ENCODE measurements around the gene CUEDC2.

The CUEDC2 gene

GRCh38 chr10:102467971-102468438 is 35.6 kb upstream of the CUEDC2 start:
- H2AK5ac ChIP-seq (ENCODE audit: low read length): no peak overlapping the region
- no peak overlapping the region for H3K14ac ChIP-seq (ENCODE audit: low read length)

GRCh38 chr10:102467318-102467717 is 34.9 kb upstream of the CUEDC2 start:
- H3K27ac ChIP-seq (ENCODE audit: low read depth, low read length): no peak overlapping the region
- no peak overlapping the region for H3K4me3 ChIP-seq (ENCODE audit: low read depth, low read length)
- no peaks in the 10 kb centered on the region for H3K79me1 ChIP-seq (ENCODE audit: low read length)
- no peak overlapping the region for H3K18ac ChIP-seq (ENCODE audit: low read length)
- H3K27me3 ChIP-seq (ENCODE audit: insufficient read depth, low read length): no peaks in the 10 kb centered on the region
- no peak overlapping the region for H4K8ac ChIP-seq (ENCODE audit: low read depth, low read length)
- no peak overlapping the region for H3K4me2 ChIP-seq (ENCODE audit: low read length)
- WGBS (ENCODE audit: extremely low coverage, insufficient coverage, insufficient read length): no CpG with 5 or more reads among the region's 6 CpGs
- no peak overlapping the region for H3K14ac ChIP-seq (ENCODE audit: low read length)
- H4K12ac ChIP-seq (ENCODE audit: low read depth, low read length): no peak overlapping the region
- H3K9ac ChIP-seq (ENCODE audit: low read length): no peak overlapping the region
- H3K9me3 ChIP-seq (ENCODE audit: insufficient read depth, low read depth, low read length): no peaks in the 10 kb centered on the region
- no peaks in the 10 kb centered on the region for H3K79me2 ChIP-seq (ENCODE audit: control insufficient read depth, insufficient read depth, low read length, poor library complexity)
- no peak overlapping the region for H2AK5ac ChIP-seq (ENCODE audit: low read length)
- H4K91ac ChIP-seq (ENCODE audit: low read depth, low read length): no peak overlapping the region
- H3K4me1 ChIP-seq (ENCODE audit: control insufficient read depth in 1 of 2, insufficient read depth in 2 of 2, low read length in 2 of 2): peaks cover 0 to 5% of the 10 kb centered on the region in 2 experiments
- DNase-seq: no peak
- H3K4ac ChIP-seq (ENCODE audit: low read depth, low read length): no peak overlapping the region
- H3K36me3 ChIP-seq (ENCODE audit: control insufficient read depth in 1 of 2, insufficient read depth in 2 of 2, low read length in 2 of 2): peaks cover 2 to 7% of the 10 kb centered on the region in 2 experiments
- no peak overlapping the region for H2BK120ac ChIP-seq (ENCODE audit: insufficient read depth, low read length, poor library complexity)
- no peak overlapping the region for H2BK5ac ChIP-seq (ENCODE audit: low read depth, low read length, poor library complexity)
- no peak overlapping the region for H2BK12ac ChIP-seq (ENCODE audit: low read length)
- H3K23ac ChIP-seq (ENCODE audit: low read length): no peak overlapping the region
- H2AFZ ChIP-seq (ENCODE audit: insufficient read depth, low read length, poor library complexity): no peak overlapping the region

More at GRCh38 chr10:102467971-102468438, 35.6 kb upstream of the CUEDC2 start:
- Histone ChIP-seq H2AFZ (ENCODE audit: insufficient read depth, low read length, poor library complexity) (no peak overlapping the region), H4K12ac (ENCODE audit: low read depth, low read length) (no peak overlapping the region), H3K4ac (ENCODE audit: low read depth, low read length) (no peak overlapping the region), H3K9me3 (ENCODE audit: insufficient read depth, low read depth, low read length) (no peaks in the 10 kb centered on the region), H3K9ac (ENCODE audit: low read length) (no peak overlapping the region), H2BK12ac (ENCODE audit: low read length) (no peak overlapping the region), H3K36me3 (ENCODE audit: control insufficient read depth in 1 of 2, insufficient read depth in 2 of 2, low read length in 2 of 2) (peaks cover 2 to 7% of the 10 kb centered on the region in 2 experiments), H3K4me3 (ENCODE audit: low read depth, low read length) (no peak overlapping the region), H3K4me2 (ENCODE audit: low read length) (no peak overlapping the region), H4K8ac (ENCODE audit: low read depth, low read length) (no peak overlapping the region), H3K18ac (ENCODE audit: low read length) (no peak overlapping the region), H3K79me1 (ENCODE audit: low read length) (no peaks in the 10 kb centered on the region), H3K27ac (ENCODE audit: low read depth, low read length) (no peak overlapping the region), H4K91ac (ENCODE audit: low read depth, low read length) (no peak overlapping the region), H3K4me1 (ENCODE audit: control insufficient read depth in 1 of 2, insufficient read depth in 2 of 2, low read length in 2 of 2) (peaks cover 0 to 5% of the 10 kb centered on the region in 2 experiments), H3K79me2 (ENCODE audit: control insufficient read depth, insufficient read depth, low read length, poor library complexity) (no peaks in the 10 kb centered on the region), H2BK120ac (ENCODE audit: insufficient read depth, low read length, poor library complexity) (no peak overlapping the region), H3K23ac (ENCODE audit: low read length) (no peak overlapping the region), H2BK5ac (ENCODE audit: low read depth, low read length, poor library complexity) (no peak overlapping the region), H3K27me3 (ENCODE audit: insufficient read depth, low read length) (no peaks in the 10 kb centered on the region)
- DNase-seq: no peak
- no CpG with 5 or more reads among the region's 6 CpGs for WGBS (ENCODE audit: extremely low coverage, insufficient coverage, insufficient read length)

DNA sequence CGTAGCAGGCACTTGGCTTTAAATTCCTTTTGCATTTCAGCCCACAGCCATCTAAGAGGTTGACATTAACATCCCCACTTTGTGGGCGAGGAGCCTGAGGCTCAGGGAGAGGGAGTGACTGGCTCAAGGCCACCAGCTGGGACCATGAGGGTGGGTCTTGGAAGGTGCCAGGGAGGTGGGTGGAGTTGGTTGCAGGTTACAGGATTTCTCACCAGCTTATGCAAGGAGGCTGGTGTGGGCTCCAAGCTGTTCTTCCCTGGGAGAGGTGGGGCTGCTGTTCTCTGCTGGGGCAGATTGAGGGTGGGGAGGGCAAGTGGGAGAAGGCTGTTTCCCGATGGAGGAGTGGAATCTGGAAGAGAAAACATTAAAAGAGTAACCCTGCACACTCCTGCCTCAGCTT is 33.1 kb upstream of the CUEDC2 start:
- no peak overlapping the region for H4K91ac ChIP-seq (ENCODE audit: low read depth, low read length)
- no peak overlapping the region for H3K4ac ChIP-seq (ENCODE audit: low read depth, low read length)
- H4K12ac ChIP-seq (ENCODE audit: low read depth, low read length): no peak overlapping the region
- WGBS (ENCODE audit: extremely low coverage, insufficient coverage, insufficient read length): no CpG with 5 or more reads among the region's 3 CpGs
- H3K18ac ChIP-seq (ENCODE audit: low read length): no peak overlapping the region
- no peak for DNase-seq
- H2BK120ac ChIP-seq (ENCODE audit: insufficient read depth, low read length, poor library complexity): no peak overlapping the region
- H2AK5ac ChIP-seq (ENCODE audit: low read length): no peak overlapping the region
- H3K27me3 ChIP-seq (ENCODE audit: insufficient read depth, low read length): no peaks in the 10 kb centered on the region
- H4K8ac ChIP-seq (ENCODE audit: low read depth, low read length): no peak overlapping the region
- no peak overlapping the region for H3K9ac ChIP-seq (ENCODE audit: low read length)
- no peak overlapping the region for H3K4me2 ChIP-seq (ENCODE audit: low read length)
- peaks cover 3% of the 10 kb centered on the region for H3K79me2 ChIP-seq (ENCODE audit: control insufficient read depth, insufficient read depth, low read length, poor library complexity)
- H3K23ac ChIP-seq (ENCODE audit: low read length): no peak overlapping the region
- H3K79me1 ChIP-seq (ENCODE audit: low read length): peaks cover 6% of the 10 kb centered on the region
- no peak overlapping the region for H2AFZ ChIP-seq (ENCODE audit: insufficient read depth, low read length, poor library complexity)
- no peak overlapping the region for H2BK12ac ChIP-seq (ENCODE audit: low read length)
- H3K4me1 ChIP-seq (ENCODE audit: control insufficient read depth in 1 of 2, insufficient read depth in 2 of 2, low read length in 2 of 2): peaks cover 11 to 19% of the 10 kb centered on the region in 2 experiments
- peaks cover 1% of the 10 kb centered on the region for H3K9me3 ChIP-seq (ENCODE audit: insufficient read depth, low read depth, low read length)
- H3K4me3 ChIP-seq (ENCODE audit: low read depth, low read length): no peak overlapping the region
- H3K27ac ChIP-seq (ENCODE audit: low read depth, low read length): no peak overlapping the region
- no peak overlapping the region for H2BK5ac ChIP-seq (ENCODE audit: low read depth, low read length, poor library complexity)
- H3K14ac ChIP-seq (ENCODE audit: low read length): no peak overlapping the region
- H3K36me3 ChIP-seq (ENCODE audit: control insufficient read depth in 1 of 2, insufficient read depth in 2 of 2, low read length in 2 of 2): peaks cover 2 to 4% of the 10 kb centered on the region in 2 experiments

- Histone ChIP-seq H3K14ac (ENCODE audit: low read length) (no peak overlapping the region), H3K27ac (ENCODE audit: low read depth, low read length) (no peak overlapping the region), H2BK5ac (ENCODE audit: low read depth, low read length, poor library complexity) (no peak overlapping the region), H3K4me1 (ENCODE audit: control insufficient read depth in 1 of 2, insufficient read depth in 2 of 2, low read length in 2 of 2) (peaks cover 11 to 19% of the 10 kb centered on the region in 2 experiments), H3K79me1 (ENCODE audit: low read length) (peaks cover 6% of the 10 kb centered on the region), H3K36me3 (ENCODE audit: control insufficient read depth in 1 of 2, insufficient read depth in 2 of 2, low read length in 2 of 2) (peaks cover 0 to 1% of the 10 kb centered on the region in 2 experiments), H2BK120ac (ENCODE audit: insufficient read depth, low read length, poor library complexity) (no peak overlapping the region), H2AFZ (ENCODE audit: insufficient read depth, low read length, poor library complexity) (no peak overlapping the region), H3K27me3 (ENCODE audit: insufficient read depth, low read length) (no peaks in the 10 kb centered on the region), H3K4me3 (ENCODE audit: low read depth, low read length) (no peak overlapping the region), H3K79me2 (ENCODE audit: control insufficient read depth, insufficient read depth, low read length, poor library complexity) (peaks cover 3% of the 10 kb centered on the region), H3K4ac (ENCODE audit: low read depth, low read length) (no peak overlapping the region), H4K8ac (ENCODE audit: low read depth, low read length) (no peak overlapping the region), H4K91ac (ENCODE audit: low read depth, low read length) (no peak overlapping the region), H4K12ac (ENCODE audit: low read depth, low read length) (no peak overlapping the region), H3K9me3 (ENCODE audit: insufficient read depth, low read depth, low read length) (peaks cover 1% of the 10 kb centered on the region), H2BK12ac (ENCODE audit: low read length) (no peak overlapping the region), H2AK5ac (ENCODE audit: low read length) (no peak overlapping the region), H3K18ac (ENCODE audit: low read length) (no peak overlapping the region), H3K4me2 (ENCODE audit: low read length) (no peak overlapping the region), H3K9ac (ENCODE audit: low read length) (no peak overlapping the region), H3K23ac (ENCODE audit: low read length) (no peak overlapping the region)
- DNase-seq: no peak
- no CpG with 5 or more reads among the region's 10 CpGs for WGBS (ENCODE audit: extremely low coverage, insufficient coverage, insufficient read length)
Observed at GRCh38 chr10:102463983-102464382, 31.6 kb upstream of the CUEDC2 start.

Data from trophoblast cell (in vitro differentiated cells and primary cell).